Tibial nerve (tissue), 4 donors: Measurements from ENCODE around the gene FBXO27.
"Not testable (repeated sequence)": the region's sequence is repeated elsewhere in the genome, so short reads cannot be mapped to it uniquely, and the experiment has no call there.

Source experiments
- CTCF ChIP-seq, 5 experiments: fragments of 200-600 bp in 3 of 5; fragments of 450-650 bp in 2 of 5; sonication (generic) in 3 of 5; IDR thresholded peaks; one replicate each; pipeline ENCODE4 v1.5.1; 2016 to 2019; ENCODE audit warnings: antibody characterized with exemption in 5 of 5, mild to moderate bottlenecking in 3 of 5, moderate library complexity in 2 of 5
- EP300 ChIP-seq, 2 donors: sonication (generic); formaldehyde crosslinking; IDR thresholded peaks; one replicate each; pipeline ENCODE4 v1.6.1; 2017; ENCODE audit warnings: antibody characterized with exemption in 2 of 2, mild to moderate bottlenecking in 1 of 2

GRCh38 chr19:38989614-38990013 lies 42.7 kb downstream of the FBXO27 start:
- not testable (repeated sequence) for TF ChIP-seq CTCF, EP300 (IDR thresholded peaks at IDR 0.05)
